GM18511 (cell line): Measurements from ENCODE around the gene MTUS2.
A peak's percentile ranks its signal among the peaks of the same experiment; 100 is the strongest.

ENCODE experiments used
- ATAC-seq: cut with Tn5 transposase; IDR thresholded peaks from one replicate; pipeline ENCODE4 v1.9.1; 2021; ENCODE audit warnings: mild to moderate bottlenecking, moderate library complexity; ENCODE audit not compliant: unreplicated experiment

Gene MTUS2

DNA sequence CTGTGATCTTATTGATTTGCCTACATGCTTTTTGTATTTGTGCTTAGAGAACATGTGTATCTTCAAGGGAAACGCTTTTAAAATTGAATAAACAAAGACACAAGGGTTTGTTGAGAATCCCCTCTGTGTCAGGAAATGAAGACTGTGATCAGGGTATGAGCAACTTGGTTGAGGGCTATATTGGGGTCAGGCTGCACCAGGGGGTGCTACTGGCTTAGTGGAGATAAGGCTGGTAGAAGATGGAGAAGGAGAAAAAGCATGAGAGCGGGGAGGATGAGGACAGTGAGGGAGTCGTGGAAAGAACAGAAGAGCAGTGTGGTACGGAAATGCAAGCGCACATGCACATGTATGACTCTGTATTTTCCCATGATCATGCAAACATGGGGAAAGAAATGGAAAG, 201.6 kb downstream of the MTUS2 start:
- ATAC-seq, result no peak

DNA sequence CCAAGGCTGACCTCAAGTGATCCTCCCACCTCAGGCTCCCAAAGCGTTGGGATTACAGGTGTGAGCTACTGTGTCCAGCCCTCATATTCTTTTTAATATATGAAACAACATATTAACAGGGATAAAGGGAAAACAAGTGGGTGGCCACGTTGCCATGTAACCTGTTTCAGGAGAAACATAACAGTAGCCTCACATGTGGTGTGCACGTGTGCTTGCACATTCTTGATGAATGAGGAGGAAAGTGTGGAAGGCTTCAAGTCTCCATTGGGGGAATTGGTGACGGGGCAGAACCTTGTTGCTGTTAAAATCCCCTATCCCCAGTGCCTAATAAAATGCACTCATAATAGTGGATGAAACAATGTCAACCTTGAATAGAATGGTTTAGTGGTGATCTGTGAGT, 202.3 kb downstream of the MTUS2 start:
- no peak for ATAC-seq

DNA sequence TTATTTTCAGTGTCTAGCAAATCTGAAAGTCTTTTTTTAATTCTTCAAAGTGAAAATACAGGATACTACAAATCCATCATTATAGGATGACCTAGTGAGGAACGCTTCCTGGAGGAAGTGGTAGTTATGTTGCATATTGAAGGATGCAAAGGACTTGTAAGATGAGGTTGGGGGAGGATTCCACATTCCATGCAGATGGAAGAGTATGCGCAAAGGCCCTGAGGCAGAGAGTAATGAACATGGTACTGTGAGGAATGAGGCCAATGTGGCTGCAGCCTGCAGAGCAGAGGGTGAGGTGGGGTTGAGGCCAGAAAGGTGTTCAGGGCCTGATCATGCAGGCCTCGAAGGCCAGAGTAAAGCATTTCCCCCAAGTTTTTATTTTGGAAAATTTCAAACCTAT, 202.8 kb downstream of the MTUS2 start:
- no peak for ATAC-seq

- ATAC-seq, result no peak
Observed at GRCh38 chr13:29024783-29025182, 204.6 kb downstream of the MTUS2 start.

GRCh38 chr13:29028868-29029267, 208.7 kb downstream of the MTUS2 start:
- no peak for ATAC-seq

DNA sequence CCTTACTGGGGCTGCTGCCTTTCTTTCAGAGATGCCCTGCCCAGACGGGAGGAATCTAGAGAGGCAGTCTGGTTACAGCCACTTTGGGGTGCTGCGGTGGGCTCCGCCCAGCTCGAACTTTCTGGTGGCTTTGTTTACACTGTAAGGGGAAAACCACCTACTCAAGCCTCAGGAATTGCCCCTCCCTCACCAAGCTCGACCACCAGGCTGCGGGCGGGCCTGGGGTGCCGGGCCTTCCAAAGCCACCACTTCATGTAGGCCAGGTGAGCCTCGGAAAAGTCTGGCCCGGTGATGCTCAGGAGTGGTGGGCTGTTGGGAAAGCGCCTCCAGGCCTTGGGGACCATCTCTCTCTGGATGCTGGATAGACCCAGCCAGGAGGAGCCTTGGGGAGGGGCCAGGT, 218.6 kb downstream of the MTUS2 start:
- ATAC-seq, result no peak

GRCh38 chr13:29039212-29039611, 219.1 kb downstream of the MTUS2 start:
- ATAC-seq, result no peak

DNA sequence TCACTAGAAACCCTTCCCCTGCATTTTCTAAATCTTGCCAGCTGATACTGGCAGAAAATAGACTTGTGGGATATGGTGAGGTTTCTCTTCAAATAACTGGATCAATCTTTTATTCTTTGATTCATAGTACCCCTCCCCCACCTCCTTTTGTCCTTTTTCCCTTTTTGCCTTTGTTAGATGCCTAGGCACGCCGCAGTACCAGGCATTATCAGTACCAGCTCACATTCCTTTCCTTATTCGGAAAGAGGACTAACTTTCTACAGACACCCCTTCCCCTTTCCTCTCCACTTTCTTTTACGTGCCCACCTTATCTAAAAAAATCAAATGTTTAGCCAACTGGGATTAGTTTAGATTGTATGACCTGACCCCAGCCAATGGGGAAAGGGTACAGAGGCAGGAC, 226.4 kb downstream of the MTUS2 start:
- no peak for ATAC-seq

- ATAC-seq, result no peak
Observed at GRCh38 chr13:29049524-29049923, 229.4 kb downstream of the MTUS2 start.

GRCh38 chr13:29050719-29051118, 230.6 kb downstream of the MTUS2 start:
- no peak for ATAC-seq

DNA sequence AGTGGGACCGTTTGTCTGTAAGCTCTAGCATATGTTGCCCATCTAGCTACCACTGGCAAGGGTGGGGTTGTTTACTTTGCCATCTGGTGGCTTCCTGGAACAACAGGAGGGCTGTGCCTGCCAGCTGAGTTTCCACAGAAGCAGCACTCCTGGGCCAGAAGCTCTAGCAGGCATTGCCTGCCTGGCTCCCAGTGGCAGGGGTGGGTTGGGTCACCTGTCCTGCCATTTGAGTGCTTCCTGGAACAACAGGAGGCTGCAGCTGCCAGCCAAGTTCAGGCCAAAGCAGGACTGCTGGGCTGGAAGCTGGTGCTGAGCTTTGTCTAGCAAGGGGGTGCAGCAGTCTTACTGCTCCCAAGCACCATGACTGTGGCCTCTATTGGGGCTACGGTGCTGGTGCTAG, 239.7 kb downstream of the MTUS2 start:
- no peak for ATAC-seq

- ATAC-seq, result peak; percentile 54
Observed at GRCh38 chr13:29065142-29065541, 245.0 kb downstream of the MTUS2 start.

GRCh38 chr13:29067306-29067945, 247.3 kb downstream of the MTUS2 start:
- no peak for ATAC-seq

GRCh38 chr13:29073755-29074154, 253.6 kb downstream of the MTUS2 start:
- ATAC-seq, result no peak

DNA sequence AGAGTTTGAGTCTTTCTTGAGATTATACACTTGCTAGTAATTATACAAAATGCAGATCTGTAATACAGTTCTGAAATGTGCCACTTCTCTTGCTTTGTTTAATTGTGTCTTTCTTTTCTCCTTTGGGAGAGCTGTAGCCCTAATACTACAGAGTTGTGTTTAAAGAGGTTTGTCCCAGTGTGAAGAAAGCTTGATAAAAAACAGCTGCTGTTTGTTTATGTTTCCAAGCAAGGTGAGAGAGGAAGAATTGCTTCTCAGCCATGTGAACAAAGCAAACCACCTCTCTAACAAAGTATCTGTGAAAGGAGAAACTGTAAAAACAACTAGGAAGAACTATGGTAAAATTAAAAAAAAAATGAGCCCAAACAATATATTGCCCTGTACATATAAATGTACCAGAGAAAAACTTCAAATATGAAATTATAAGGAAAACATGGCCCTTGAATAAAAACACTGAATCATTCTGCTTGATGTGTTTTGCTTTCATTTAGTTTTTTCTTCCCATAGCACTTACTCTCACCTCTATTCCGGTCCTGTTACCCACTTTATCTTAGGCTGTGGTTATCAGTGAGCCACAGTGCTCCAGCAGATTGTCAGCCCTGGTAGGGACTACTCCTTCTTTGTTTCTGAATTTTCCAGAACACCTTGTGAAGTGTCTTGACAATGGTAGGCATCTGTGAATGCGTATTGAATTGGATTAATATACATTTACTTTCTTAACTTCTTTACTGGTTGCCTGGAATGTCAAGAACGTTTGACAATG, 257.1 kb downstream of the MTUS2 start:
- ATAC-seq, result no peak

DNA sequence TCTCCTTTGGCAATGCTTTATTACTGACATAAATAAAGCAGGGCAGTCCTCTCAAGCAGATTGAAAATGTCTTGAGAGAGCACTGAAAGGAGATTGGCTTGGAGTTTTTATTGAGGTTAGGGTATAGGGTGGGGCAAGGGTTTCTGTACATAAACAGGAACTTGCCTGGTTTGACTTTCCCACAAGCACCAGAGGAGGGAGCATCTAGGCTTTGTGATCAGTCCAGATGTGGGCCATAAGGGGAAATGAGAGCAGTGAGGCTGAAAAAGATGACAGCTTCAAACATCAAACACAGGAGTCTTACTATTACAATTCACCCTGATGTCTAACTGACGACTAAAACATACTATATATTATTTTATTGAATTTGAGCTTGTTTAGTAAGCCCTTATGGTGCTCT, 260.9 kb downstream of the MTUS2 start:
- ATAC-seq, result peak; percentile 91

GRCh38 chr13:29081697-29082440, 261.7 kb downstream of the MTUS2 start:
- no peak for ATAC-seq

- ATAC-seq, result no peak
Observed at GRCh38 chr13:29099781-29100406, 279.8 kb downstream of the MTUS2 start.

- no peak for ATAC-seq
Observed at GRCh38 chr13:29100758-29101157, 280.6 kb downstream of the MTUS2 start.

DNA sequence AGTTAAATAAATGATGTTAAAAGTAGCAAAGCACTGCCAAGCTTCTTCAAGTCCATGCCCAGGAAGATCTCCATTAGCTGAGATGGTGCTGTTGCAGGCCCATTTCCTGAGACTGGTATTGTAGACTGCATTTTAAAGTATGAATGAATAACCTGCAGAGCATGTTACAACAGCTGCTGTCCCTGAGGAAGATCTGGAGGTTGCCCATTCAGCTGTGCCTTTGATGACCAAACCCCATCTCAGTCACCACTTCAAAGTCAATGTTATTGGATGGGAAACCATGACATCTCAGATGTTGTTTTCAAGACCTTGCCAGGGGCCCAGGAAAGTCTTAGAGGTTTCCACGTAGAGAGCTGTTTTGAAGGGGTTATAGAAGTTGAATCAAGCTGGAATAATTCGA, 281.3 kb downstream of the MTUS2 start:
- no peak for ATAC-seq

DNA sequence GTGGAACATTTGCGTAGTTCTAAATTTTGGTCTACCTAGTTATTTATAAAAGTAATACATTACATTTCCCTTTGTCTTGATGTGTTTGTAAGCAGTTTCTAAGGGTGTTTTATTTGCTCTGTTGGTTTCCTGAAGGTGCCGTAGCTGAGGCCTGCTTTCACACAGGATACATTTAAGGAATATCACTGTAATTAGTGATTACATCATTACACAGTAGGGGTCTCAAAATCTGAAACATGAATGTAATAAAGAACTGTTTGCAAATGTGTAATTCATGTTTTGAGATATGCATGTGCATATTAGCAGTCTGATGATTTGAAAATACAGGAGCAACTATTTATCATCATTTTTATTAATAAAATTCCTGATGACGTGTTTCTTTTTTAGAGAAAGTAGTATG, 281.8 kb downstream of the MTUS2 start:
- no peak for ATAC-seq
